Upper lobe of left lung (tissue), 4 donors: ENCODE results near the gene MAP3K12.

Experiments used
- EP300 ChIP-seq, 4 donors: sonication (generic); formaldehyde crosslinking; IDR thresholded peaks; one replicate each; pipeline ENCODE4 v1.5.1; 2017; ENCODE audit warnings: antibody characterized with exemption in 4 of 4, control low read depth in 2 of 4
- POLR2A ChIP-seq, 4 donors: fragments of 450-650 bp; IDR thresholded peaks; one replicate each; pipeline ENCODE4 v1.5.1; 2016 to 2017; ENCODE audit warnings: antibody characterized with exemption in 4 of 4, mild to moderate bottlenecking in 2 of 4
- POLR2AphosphoS5 ChIP-seq, 2 donors: sonication (generic); formaldehyde crosslinking; IDR thresholded peaks; one replicate each; pipeline ENCODE4 v1.5.1; 2017; ENCODE audit warnings: antibody characterized with exemption in 2 of 2
- TF ChIP-seq, protein P1 (sequence below), 6 experiments: fragments of 450-650 bp in 4 of 6; fragments of 200-600 bp in 2 of 6; sonication (generic) in 2 of 6; IDR thresholded peaks; one replicate each; pipeline ENCODE4 v1.5.1; 2016 to 2019; ENCODE audit warnings: antibody characterized with exemption in 6 of 6

DNA sequence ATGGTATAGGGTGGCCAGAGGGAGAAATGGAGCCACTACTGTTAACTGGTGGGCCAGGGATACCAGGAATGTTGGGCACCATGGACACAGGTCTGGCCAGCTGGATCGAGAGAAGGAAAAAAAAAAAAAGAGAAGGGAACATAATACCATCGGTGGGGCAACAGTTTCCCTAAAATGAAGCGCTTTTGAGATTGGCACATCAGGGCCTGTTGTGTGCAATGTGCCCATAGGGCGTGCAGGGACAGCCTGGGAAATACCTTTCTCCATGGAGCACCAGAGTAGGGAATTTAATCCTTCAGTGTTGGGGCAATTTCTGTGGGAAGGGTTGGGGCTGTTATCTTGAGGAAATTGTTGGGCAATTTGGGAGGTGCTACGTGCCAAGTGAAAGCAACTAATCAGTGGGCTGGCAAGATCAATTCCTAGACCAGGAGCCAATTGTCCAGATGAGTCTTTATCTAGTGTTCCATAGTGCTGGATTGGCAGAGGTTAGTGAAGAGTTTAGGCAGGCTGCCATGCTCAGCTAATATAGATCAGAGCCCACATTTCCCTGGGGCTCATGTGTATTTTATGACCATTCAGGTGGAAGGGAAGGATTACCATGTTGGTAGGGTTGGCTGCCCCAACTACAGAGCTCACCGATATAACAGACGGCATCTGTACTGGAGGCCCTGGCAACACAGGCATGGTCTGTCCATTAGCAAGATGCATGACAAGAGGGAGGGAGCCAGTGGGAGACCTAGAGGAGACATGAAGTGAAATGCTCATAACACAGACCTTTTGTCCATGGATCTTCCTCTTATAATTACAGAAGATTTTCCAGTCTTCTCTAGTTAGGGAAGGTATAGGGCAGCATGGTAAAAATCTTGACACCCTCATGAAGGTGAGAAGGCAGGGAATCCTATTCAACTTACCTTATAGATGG lies 33.5 kb upstream of the MAP3K12 start:
- TF ChIP-seq, protein P1, sequence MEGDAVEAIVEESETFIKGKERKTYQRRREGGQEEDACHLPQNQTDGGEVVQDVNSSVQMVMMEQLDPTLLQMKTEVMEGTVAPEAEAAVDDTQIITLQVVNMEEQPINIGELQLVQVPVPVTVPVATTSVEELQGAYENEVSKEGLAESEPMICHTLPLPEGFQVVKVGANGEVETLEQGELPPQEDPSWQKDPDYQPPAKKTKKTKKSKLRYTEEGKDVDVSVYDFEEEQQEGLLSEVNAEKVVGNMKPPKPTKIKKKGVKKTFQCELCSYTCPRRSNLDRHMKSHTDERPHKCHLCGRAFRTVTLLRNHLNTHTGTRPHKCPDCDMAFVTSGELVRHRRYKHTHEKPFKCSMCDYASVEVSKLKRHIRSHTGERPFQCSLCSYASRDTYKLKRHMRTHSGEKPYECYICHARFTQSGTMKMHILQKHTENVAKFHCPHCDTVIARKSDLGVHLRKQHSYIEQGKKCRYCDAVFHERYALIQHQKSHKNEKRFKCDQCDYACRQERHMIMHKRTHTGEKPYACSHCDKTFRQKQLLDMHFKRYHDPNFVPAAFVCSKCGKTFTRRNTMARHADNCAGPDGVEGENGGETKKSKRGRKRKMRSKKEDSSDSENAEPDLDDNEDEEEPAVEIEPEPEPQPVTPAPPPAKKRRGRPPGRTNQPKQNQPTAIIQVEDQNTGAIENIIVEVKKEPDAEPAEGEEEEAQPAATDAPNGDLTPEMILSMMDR (IDR thresholded peaks at IDR 0.05), result no peak
- TF ChIP-seq POLR2AphosphoS5 (IDR thresholded peaks at IDR 0.05) (no peak), POLR2A (IDR thresholded peaks at IDR 0.05) (no peak), EP300 (IDR thresholded peaks at IDR 0.05) (no peak)
